Neuronal stem cell (in vitro differentiated cells): ENCODE results near the gene FBXO17.

ENCODE experiments used
- DNase-seq: peaks from one replicate; pipeline ENCODE4 v3.0.0-alpha.2; 2013; ENCODE audit warnings: low spot score
- H2AFZ ChIP-seq: one replicate; pipeline ENCODE4 v1.6.1; 2013; ENCODE audit warnings: mild to moderate bottlenecking, low read length, inconsistent platforms
- H2AK5ac ChIP-seq: 2 replicates; pipeline ENCODE4 v1.6.1; 2013; ENCODE audit warnings: low read depth, mild to moderate bottlenecking, inconsistent platforms, low read length, moderate library complexity, mixed read lengths
- H2BK120ac ChIP-seq: 2 replicates; pipeline ENCODE4 v1.6.1; 2013; ENCODE audit warnings: low read depth, mild to moderate bottlenecking, inconsistent platforms, low read length, moderate library complexity, mixed read lengths
- H2BK12ac ChIP-seq: one replicate; pipeline ENCODE4 v1.6.1; 2013; ENCODE audit warnings: low read length, inconsistent platforms
- H2BK15ac ChIP-seq: 2 replicates; pipeline ENCODE4 v1.6.1; 2013; ENCODE audit warnings: mild to moderate bottlenecking, low read length, inconsistent platforms, mixed read lengths
- H2BK5ac ChIP-seq: one replicate; pipeline ENCODE4 v1.6.1; 2013; ENCODE audit warnings: inconsistent platforms, mild to moderate bottlenecking, low read length, moderate library complexity
- H3K14ac ChIP-seq: one replicate; pipeline ENCODE4 v1.6.1; 2013; ENCODE audit warnings: low read length, inconsistent platforms
- H3K18ac ChIP-seq: 2 replicates; pipeline ENCODE4 v1.6.1; 2013; ENCODE audit warnings: low read length, inconsistent platforms
- H3K23ac ChIP-seq: 2 replicates; pipeline ENCODE4 v1.6.1; 2013; ENCODE audit warnings: low read depth, mild to moderate bottlenecking, mixed read lengths, low read length, inconsistent platforms; ENCODE audit not compliant: poor library complexity
- H3K27ac ChIP-seq: replicated peaks from 3 replicates; pipeline ENCODE4 v1.5.1; 2013; ENCODE audit warnings: low read length, inconsistent platforms
- H3K27me3 ChIP-seq, 3 experiments: 2 replicates each; pipeline ENCODE4 v1.6.1; 2013; ENCODE audit warnings: low read length in 3 of 3, mild to moderate bottlenecking in 2 of 3, inconsistent platforms in 1 of 3, low read depth in 1 of 3, mixed read lengths in 1 of 3, moderate library complexity in 1 of 3; ENCODE audit not compliant: control insufficient read depth in 3 of 3, insufficient read depth in 3 of 3
- H3K36me3 ChIP-seq, 2 donors: replicated peaks in 1 of 2; 2 replicates each; pipeline ENCODE4 v1.6.1; 2013; ENCODE audit warnings: low read length in 2 of 2; ENCODE audit not compliant: control insufficient read depth in 2 of 2, insufficient read depth in 2 of 2
- H3K4ac ChIP-seq: 2 replicates; pipeline ENCODE4 v1.6.1; 2013; ENCODE audit warnings: inconsistent platforms, mild to moderate bottlenecking, low read length, moderate library complexity
- H3K4me1 ChIP-seq, 2 donors: 1 replicate in 1 of 2; 2 replicates in 1 of 2; pipeline ENCODE4 v1.6.1; 2013; ENCODE audit warnings: low read length in 2 of 2, low read depth in 1 of 2; ENCODE audit not compliant: control insufficient read depth in 2 of 2, insufficient read depth in 1 of 2
- H3K4me2 ChIP-seq: one replicate; pipeline ENCODE4 v1.6.1; 2013; ENCODE audit warnings: mild to moderate bottlenecking, low read length, inconsistent platforms; ENCODE audit not compliant: insufficient read depth, poor library complexity, severe bottlenecking
- H3K4me3 ChIP-seq, 2 donors: 2 replicates each; pipeline ENCODE4 v1.5.1; 2013; ENCODE audit warnings: low read length in 2 of 2, mild to moderate bottlenecking in 2 of 2, inconsistent platforms in 1 of 2, moderate library complexity in 1 of 2
- H3K79me1 ChIP-seq: one replicate; pipeline ENCODE4 v1.6.1; 2013; ENCODE audit warnings: low read depth, mild to moderate bottlenecking, inconsistent platforms, low read length, moderate library complexity
- H3K9ac ChIP-seq: one replicate; pipeline ENCODE4 v1.6.1; 2013; ENCODE audit warnings: mild to moderate bottlenecking, low read depth, low read length, inconsistent platforms; ENCODE audit not compliant: poor library complexity
- H3K9me3 ChIP-seq, 2 donors: replicated peaks in 1 of 2; 2 replicates each; pipeline versions ENCODE3 to v1.6.1; 2013; ENCODE audit warnings: low read length in 2 of 2, mild to moderate bottlenecking in 2 of 2, inconsistent platforms in 1 of 2, low read depth in 1 of 2, mixed read lengths in 1 of 2, moderate library complexity in 1 of 2; ENCODE audit not compliant: control insufficient read depth in 2 of 2, insufficient read depth in 1 of 2
- H4K8ac ChIP-seq: one replicate; pipeline ENCODE4 v1.6.1; 2013; ENCODE audit warnings: low read depth, mild to moderate bottlenecking, inconsistent platforms, low read length, moderate library complexity
- H4K91ac ChIP-seq: one replicate; pipeline ENCODE4 v1.6.1; 2013; ENCODE audit warnings: low read length, low read depth, mild to moderate bottlenecking, inconsistent platforms; ENCODE audit not compliant: poor library complexity
- WGBS, 2 donors: extraction: QIAGEN DNeasy Blood & Tissue Kit; methylation state at CpG; one replicate each; pipeline ENCODE4 v1.1.7; 2013; ENCODE audit warnings: missing lambda C conversion rate in 2 of 2, mixed read lengths in 1 of 2; ENCODE audit not compliant: insufficient read length in 2 of 2, insufficient replicate concordance in 1 of 2; ENCODE audit errors: extremely low coverage in 2 of 2; 5-methylcytosine and 5-hydroxymethylcytosine counted together

The FBXO17 gene

GRCh38 chr19:38928391-38929001 is 47.0 kb downstream of the FBXO17 start:
- Histone ChIP-seq H3K4me2 (no peak overlapping the region), H2BK5ac (no peak overlapping the region), H3K23ac (no peak overlapping the region), H3K9ac (no peak overlapping the region), H2BK15ac (no peak overlapping the region), H3K9me3 (peaks cover 0 to 1% of the 10 kb centered on the region in 2 donors), H3K36me3 (peaks cover 26 to 53% of the 10 kb centered on the region in 2 donors), H3K4me1 (peaks cover 2 to 6% of the 10 kb centered on the region in 2 donors), H4K8ac (no peak overlapping the region), H3K79me1 (peaks cover 7% of the 10 kb centered on the region), H3K4me3 (no peak overlapping the region), H2AFZ (no peak overlapping the region), H3K27me3 (no peaks in the 10 kb centered on the region), H3K27ac (no peak overlapping the region), H3K18ac (no peak overlapping the region), H4K91ac (no peak overlapping the region), H2BK120ac (no peak overlapping the region), H3K4ac (no peak overlapping the region), H3K14ac (no peak overlapping the region), H2BK12ac (no peak overlapping the region), H2AK5ac (no peak overlapping the region)
- no CpG with 5 or more reads among the region's 4 CpGs for WGBS, 2 donors
- DNase-seq, result no peak

- Histone ChIP-seq H3K9me3 (no peaks in the 10 kb centered on the region), H3K4ac (no peak overlapping the region), H2AFZ (no peak overlapping the region), H2BK12ac (no peak overlapping the region), H2AK5ac (no peak overlapping the region), H3K23ac (no peak overlapping the region), H4K91ac (no peak overlapping the region), H3K27me3 (no peaks in the 10 kb centered on the region), H3K36me3 (peaks cover 32 to 56% of the 10 kb centered on the region in 2 donors), H3K9ac (no peak overlapping the region), H3K4me2 (no peak overlapping the region), H2BK5ac (no peak overlapping the region), H3K4me1 (no peaks in the 10 kb centered on the region), H3K18ac (no peak overlapping the region), H2BK120ac (no peak overlapping the region), H3K14ac (no peak overlapping the region), H3K27ac (no peak overlapping the region), H2BK15ac (no peak overlapping the region), H3K79me1 (no peaks in the 10 kb centered on the region), H3K4me3 (no peak overlapping the region), H4K8ac (no peak overlapping the region)
- DNase-seq, result no peak
- WGBS, 2 donors, result no CpG with 5 or more reads among the region's 7 CpGs
These were observed 51.2 kb downstream of the FBXO17 start for GRCh38 chr19:38924388-38924787.

- WGBS, 2 donors, result no CpG with 5 or more reads among the region's 5 CpGs
- no peak for DNase-seq
- H4K91ac ChIP-seq, result no peak overlapping the region
These were observed 53.1 kb downstream of the FBXO17 start for GRCh38 chr19:38922482-38922881.

GRCh38 chr19:38921420-38922274 is 53.9 kb downstream of the FBXO17 start:
- no peak overlapping the region for H3K23ac ChIP-seq
- no peak overlapping the region for H3K27ac ChIP-seq
- no peaks in the 10 kb centered on the region for H3K4me1 ChIP-seq
- no peak overlapping the region for H3K4me3 ChIP-seq
- H3K18ac ChIP-seq, result no peak overlapping the region
- no peak overlapping the region for H3K9ac ChIP-seq
- H3K9me3 ChIP-seq, result no peaks in the 10 kb centered on the region
- WGBS, 2 donors, result no CpG with 5 or more reads among the region's 20 CpGs
- no peak overlapping the region for H2AFZ ChIP-seq
- DNase-seq, result no peak
- no peak overlapping the region for H3K4ac ChIP-seq
- no peak overlapping the region for H3K14ac ChIP-seq
- no peak overlapping the region for H2BK5ac ChIP-seq
- H3K27me3 ChIP-seq, result no peaks in the 10 kb centered on the region
- H3K4me2 ChIP-seq, result no peak overlapping the region
- H4K8ac ChIP-seq, result no peak overlapping the region
- H3K36me3 ChIP-seq, result peaks cover 34 to 43% of the 10 kb centered on the region in 2 donors
- H4K91ac ChIP-seq, result no peak overlapping the region
- H2BK120ac ChIP-seq, result no peak overlapping the region
- no peak overlapping the region for H2BK15ac ChIP-seq
- no peak overlapping the region for H2AK5ac ChIP-seq
- no peaks in the 10 kb centered on the region for H3K79me1 ChIP-seq
- H2BK12ac ChIP-seq, result no peak overlapping the region

More at GRCh38 chr19:38922482-38922881, 53.1 kb downstream of the FBXO17 start:
- Histone ChIP-seq H2AK5ac (no peak overlapping the region), H2BK12ac (no peak overlapping the region), H3K18ac (no peak overlapping the region), H3K27me3 (no peaks in the 10 kb centered on the region), H3K4me3 (no peak overlapping the region), H3K36me3 (peaks cover 34 to 44% of the 10 kb centered on the region in 2 donors), H3K23ac (no peak overlapping the region), H3K4me2 (no peak overlapping the region), H3K79me1 (no peaks in the 10 kb centered on the region), H2AFZ (no peak overlapping the region), H3K4ac (no peak overlapping the region), H3K14ac (no peak overlapping the region), H3K9ac (no peak overlapping the region), H4K8ac (no peak overlapping the region), H2BK5ac (no peak overlapping the region), H3K4me1 (no peaks in the 10 kb centered on the region), H3K27ac (no peak overlapping the region), H2BK15ac (no peak overlapping the region), H2BK120ac (no peak overlapping the region), H3K9me3 (no peaks in the 10 kb centered on the region)
